Right cardiac atrium (tissue), 5 donors: ENCODE measurements around the gene CALHM2. TPM values are rescaled to one million over a fixed set of nuclear protein-coding genes. Genes with fewer than 3 reads are reported as not detected.

Experiments used
- ATAC-seq, 2 donors: fragments of 200-7000 bp; cut with Tn5 transposase; one replicate each; pipeline versions ENCODE4 v1.8.0 to v1.9.1; 2020; ENCODE audit warnings: moderate library complexity in 2 of 2, mild to moderate bottlenecking in 1 of 2
- DNase-seq, 3 donors: peaks; one replicate each; pipeline ENCODE4 v3.0.0-alpha.2; 2020
- H3K27ac ChIP-seq: one replicate; pipeline ENCODE4 v1.5.1; 2013; ENCODE audit warnings: mild to moderate bottlenecking, low read length, control low read depth, moderate library complexity
- H3K27me3 ChIP-seq: one replicate; pipeline ENCODE4 v1.6.1; 2013; ENCODE audit not compliant: control insufficient read depth, insufficient read depth
- H3K4me1 ChIP-seq: one replicate; pipeline ENCODE4 v1.6.1; 2013; ENCODE audit warnings: low read length; ENCODE audit not compliant: control insufficient read depth, insufficient read depth
- H3K4me3 ChIP-seq: one replicate; pipeline ENCODE4 v1.5.1; 2013; ENCODE audit warnings: low read length, control low read depth
- H3K9me3 ChIP-seq: one replicate; pipeline ENCODE4 v1.6.1; 2013; ENCODE audit warnings: low read length; ENCODE audit not compliant: control insufficient read depth
- WGBS: extraction: QIAGEN DNeasy Blood & Tissue Kit; methylation state at CpG from one replicate; pipeline ENCODE4 v1.1.7; 2013; 5-methylcytosine and 5-hydroxymethylcytosine counted together
- intact Hi-C, 4 donors: fragments of 100-400 bp; cut with DNase I; formaldehyde crosslinking; loops; one replicate each; pipeline versions ENCODE4 v1.11.0 to v1.14.0; 2022 to 2023
- polyA plus RNA-seq: library from polyadenylated mRNA; stranded (reverse); fragments of 200-250 nt; gene quantifications from one replicate; pipeline ENCODE4 v1.2.3, GENCODE V29; 2013
- total RNA-seq, 4 donors: library from RNA; stranded (reverse); fragmentation: NEBNext Ultra II Directional; extraction: Animal tissue kit (Norgen Biotek cat#: 25700); gene quantifications; one replicate each; pipeline ENCODE4 v1.2.1, GENCODE V29; 2021
- donor health status: healthy with polysubstance abuse.
- donor health status: DM: no; HTN: yes; CAD: no.
- donor health status: DM: no; HTN: no; CAD: no.
- donor health status: DM: no; HTN: yes; CAD: no; lungs with severe emphysema.
- donor health status: DM: yes; HTN: yes; CAD: no.

Gene CALHM2
- total and polyA plus RNA-seq, 5 donors, result 22.1 to 31.9 (median 30.1) TPM

GRCh38 chr10:103448746-103449145 is 3.4 kb downstream of the CALHM2 start:
- ATAC-seq (peak; percentile 40 to 42), DNase-seq (peak; percentile 74 to 88 (median 86))
- no peaks in the 10 kb centered on the region for H3K27me3 ChIP-seq
- no peak overlapping the region for H3K4me3 ChIP-seq
- intact Hi-C loops, result no loop called here
- no peaks in the 10 kb centered on the region for H3K9me3 ChIP-seq
- 48% methylated on average over 1 of the region's 1 CpG for WGBS
- H3K4me1 ChIP-seq, result peaks cover 29% of the 10 kb centered on the region
- H3K27ac ChIP-seq, result no peak overlapping the region

GRCh38 chr10:103447187-103447586 is 5.0 kb downstream of the CALHM2 start:
- no peaks in the 10 kb centered on the region for H3K9me3 ChIP-seq
- WGBS, result 94% methylated on average over 23 of the region's 23 CpGs
- peak overlapping the region; percentile 45 for H3K27ac ChIP-seq
- H3K4me3 ChIP-seq, result no peak overlapping the region
- DNase-seq (peak in 2 of 3 donors; percentile 59), ATAC-seq (no peak)
- intact Hi-C loops, result no loop called here
- H3K27me3 ChIP-seq, result no peaks in the 10 kb centered on the region
- H3K4me1 ChIP-seq, result peaks cover 29% of the 10 kb centered on the region

- H3K27ac ChIP-seq, result peak overlapping the region; percentile 77
- peak; percentile 92 to 94 (median 93) for DNase-seq
- ATAC-seq, result peak; percentile 82 to 83
- H3K4me1 ChIP-seq, result peaks cover 29% of the 10 kb centered on the region
- intact Hi-C loops, result no loop called here
- 39% methylated on average over 12 of the region's 12 CpGs for WGBS
- H3K9me3 ChIP-seq, result no peaks in the 10 kb centered on the region
- no peak overlapping the region for H3K4me3 ChIP-seq
- no peaks in the 10 kb centered on the region for H3K27me3 ChIP-seq
Measured at GRCh38 chr10:103445767-103446567, 6.2 kb downstream of the CALHM2 start.

- Histone ChIP-seq H3K27me3 (no peaks in the 10 kb centered on the region), H3K4me1 (peaks cover 29% of the 10 kb centered on the region), H3K27ac (peak overlapping the region; percentile 65), H3K4me3 (no peak overlapping the region), H3K9me3 (no peaks in the 10 kb centered on the region)
- intact Hi-C loops, result no loop called here
- DNase-seq (peak in 1 of 3 donors; percentile 58), ATAC-seq (no peak)
- WGBS, result 76% methylated on average over 9 of the region's 9 CpGs
Measured at GRCh38 chr10:103445366-103445765, 6.8 kb downstream of the CALHM2 start.

GRCh38 chr10:103444478-103444877 is 7.7 kb downstream of the CALHM2 start:
- ATAC-seq, result no peak
- intact Hi-C loops, result no loop called here
- DNase-seq, result peak; percentile 48 to 77 (median 76)
- Histone ChIP-seq H3K4me3 (no peak overlapping the region), H3K27ac (no peak overlapping the region), H3K27me3 (no peaks in the 10 kb centered on the region), H3K9me3 (no peaks in the 10 kb centered on the region), H3K4me1 (peaks cover 29% of the 10 kb centered on the region)
- WGBS, result 65% methylated on average over 10 of the region's 10 CpGs

GRCh38 chr10:103443475-103444185 is 8.5 kb downstream of the CALHM2 start:
- no peak overlapping the region for H3K27ac ChIP-seq
- 70% methylated on average over 23 of the region's 23 CpGs for WGBS
- H3K4me3 ChIP-seq, result no peak overlapping the region
- no peaks in the 10 kb centered on the region for H3K27me3 ChIP-seq
- DNase-seq, result peak in 1 of 3 donors; percentile 67
- H3K4me1 ChIP-seq, result peaks cover 25% of the 10 kb centered on the region
- intact Hi-C loops, result no loop called here
- no peaks in the 10 kb centered on the region for H3K9me3 ChIP-seq
- peak in 1 of 2 donors; percentile 1 for ATAC-seq

GRCh38 chr10:103442031-103442461 is 10.1 kb downstream of the CALHM2 start:
- no peak overlapping the region for H3K4me3 ChIP-seq
- H3K27ac ChIP-seq, result peak overlapping the region; percentile 15
- DNase-seq (peak; percentile 62 to 80 (median 80)), ATAC-seq (peak; percentile 9)
- peaks cover 19% of the 10 kb centered on the region for H3K4me1 ChIP-seq
- no peaks in the 10 kb centered on the region for H3K9me3 ChIP-seq
- intact Hi-C loops, result no loop called here
- 61% methylated on average over 13 of the region's 13 CpGs for WGBS
- no peaks in the 10 kb centered on the region for H3K27me3 ChIP-seq

- intact Hi-C loops, result no loop called here
- peaks cover 18% of the 10 kb centered on the region for H3K4me1 ChIP-seq
- no peak overlapping the region for H3K4me3 ChIP-seq
- H3K27me3 ChIP-seq, result no peaks in the 10 kb centered on the region
- DNase-seq, result no peak
- 77% methylated on average over 8 of the region's 8 CpGs for WGBS
- H3K27ac ChIP-seq, result peak overlapping the region; percentile 15
- H3K9me3 ChIP-seq, result no peaks in the 10 kb centered on the region
- no peak for ATAC-seq
Measured at GRCh38 chr10:103441611-103442010, 10.6 kb downstream of the CALHM2 start.

GRCh38 chr10:103441206-103441605 is 11.0 kb downstream of the CALHM2 start:
- WGBS, result 93% methylated on average over 8 of the region's 8 CpGs

GRCh38 chr10:103440416-103440815 is 11.8 kb downstream of the CALHM2 start:
- intact Hi-C loops, result no loop called here
- ATAC-seq (no peak), DNase-seq (no peak)
- no peaks in the 10 kb centered on the region for H3K9me3 ChIP-seq
- no peak overlapping the region for H3K4me3 ChIP-seq
- H3K27me3 ChIP-seq, result no peaks in the 10 kb centered on the region
- no peak overlapping the region for H3K27ac ChIP-seq
- H3K4me1 ChIP-seq, result peaks cover 11% of the 10 kb centered on the region
- 96% methylated on average over 14 of the region's 14 CpGs for WGBS

More at GRCh38 chr10:103441206-103441605, 11.0 kb downstream of the CALHM2 start:
- peaks cover 15% of the 10 kb centered on the region for H3K4me1 ChIP-seq
- H3K4me3 ChIP-seq, result no peak overlapping the region
- H3K9me3 ChIP-seq, result no peaks in the 10 kb centered on the region
- no peak for DNase-seq
- H3K27me3 ChIP-seq, result no peaks in the 10 kb centered on the region
- no peak overlapping the region for H3K27ac ChIP-seq
- ATAC-seq, result no peak
- intact Hi-C loops, result no loop called here

- no peak for DNase-seq
- WGBS, result 91% methylated on average over 4 of the region's 4 CpGs
- Histone ChIP-seq H3K27me3 (no peaks in the 10 kb centered on the region), H3K4me3 (no peak overlapping the region), H3K27ac (no peak overlapping the region), H3K9me3 (no peaks in the 10 kb centered on the region), H3K4me1 (peaks cover 5% of the 10 kb centered on the region)
- intact Hi-C loops, result no loop called here
- ATAC-seq, result no peak
Measured at GRCh38 chr10:103439776-103440175, 12.4 kb downstream of the CALHM2 start.
